Mammary epithelial cell (primary cell): ENCODE results near the gene MAD1L1.

ENCODE experiments used
- EZH2 ChIP-seq: IDR thresholded peaks from 2 replicates; pipeline ENCODE4 v1.6.1; 2012; ENCODE audit warnings: low read length, inconsistent platforms, borderline replicate concordance
- TF ChIP-seq, protein P1 (sequence below), 2 donors: IDR thresholded peaks in 1 of 2; conservative IDR thresholded peaks in 1 of 2; 2 replicates each; pipeline ENCODE4 v1.5.1; 2011 to 2012; ENCODE audit warnings: inconsistent platforms in 2 of 2, low read length in 2 of 2, mild to moderate bottlenecking in 2 of 2, control low read depth in 1 of 2, low read depth in 1 of 2; ENCODE audit not compliant: insufficient read depth in 1 of 2; ENCODE audit errors: extremely low read depth in 1 of 2

- TF ChIP-seq, protein P1, sequence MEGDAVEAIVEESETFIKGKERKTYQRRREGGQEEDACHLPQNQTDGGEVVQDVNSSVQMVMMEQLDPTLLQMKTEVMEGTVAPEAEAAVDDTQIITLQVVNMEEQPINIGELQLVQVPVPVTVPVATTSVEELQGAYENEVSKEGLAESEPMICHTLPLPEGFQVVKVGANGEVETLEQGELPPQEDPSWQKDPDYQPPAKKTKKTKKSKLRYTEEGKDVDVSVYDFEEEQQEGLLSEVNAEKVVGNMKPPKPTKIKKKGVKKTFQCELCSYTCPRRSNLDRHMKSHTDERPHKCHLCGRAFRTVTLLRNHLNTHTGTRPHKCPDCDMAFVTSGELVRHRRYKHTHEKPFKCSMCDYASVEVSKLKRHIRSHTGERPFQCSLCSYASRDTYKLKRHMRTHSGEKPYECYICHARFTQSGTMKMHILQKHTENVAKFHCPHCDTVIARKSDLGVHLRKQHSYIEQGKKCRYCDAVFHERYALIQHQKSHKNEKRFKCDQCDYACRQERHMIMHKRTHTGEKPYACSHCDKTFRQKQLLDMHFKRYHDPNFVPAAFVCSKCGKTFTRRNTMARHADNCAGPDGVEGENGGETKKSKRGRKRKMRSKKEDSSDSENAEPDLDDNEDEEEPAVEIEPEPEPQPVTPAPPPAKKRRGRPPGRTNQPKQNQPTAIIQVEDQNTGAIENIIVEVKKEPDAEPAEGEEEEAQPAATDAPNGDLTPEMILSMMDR (conservative IDR thresholded peaks at IDR 0.05 in 1 of 2, IDR thresholded peaks at IDR 0.05 in 1 of 2; ENCODE audit: extremely low read depth in 1 of 2, insufficient read depth in 1 of 2, low read depth in 1 of 2, low read length in 2 of 2), result no peak
- TF ChIP-seq EZH2, result no peak
These were observed 75.8 kb downstream of the MAD1L1 start for GRCh38 chr7:2156756-2157472.
